Cardiac fibroblast (primary cell): ENCODE measurements around the gene CUL3.
"Not testable (repeated sequence)": the region's sequence is repeated elsewhere in the genome, so short reads cannot be mapped to it uniquely, and the experiment has no call there.

Experiments used
- DNase-seq, 2 donors: peaks; one replicate each; pipeline versions ENCODE4 v3.0.0 to v3.0.0-alpha.2; 2010; ENCODE audit warnings: low read depth in 2 of 2
- H3K4me3 ChIP-seq, 2 donors: replicated peaks in 1 of 2; 1 replicate in 1 of 2; 2 replicates in 1 of 2; pipeline ENCODE4 v1.5.1; 2011; ENCODE audit warnings: low read depth in 2 of 2, low read length in 2 of 2, mild to moderate bottlenecking in 2 of 2, moderate library complexity in 1 of 2
- CTCF ChIP-seq: IDR thresholded peaks from one replicate; pipeline ENCODE4 v1.5.1; 2011; ENCODE audit warnings: low read depth, mild to moderate bottlenecking, low read length, inconsistent platforms

CUL3 gene

GRCh38 chr2:224528171-224528570 is 57.0 kb downstream of the CUL3 start:
- TF ChIP-seq CTCF, result no peak
- H3K4me3 ChIP-seq, result no peak overlapping the region
- DNase-seq, result no peak

GRCh38 chr2:224525774-224526173 is 59.4 kb downstream of the CUL3 start:
- no peak overlapping the region for H3K4me3 ChIP-seq
- no peak for TF ChIP-seq CTCF
- DNase-seq, result no peak

- no peak overlapping the region for H3K4me3 ChIP-seq
- TF ChIP-seq CTCF, result no peak
- DNase-seq, result no peak
These were observed 60.5 kb downstream of the CUL3 start for GRCh38 chr2:224524657-224525056.

GRCh38 chr2:224523626-224524577 is 61.3 kb downstream of the CUL3 start:
- TF ChIP-seq CTCF, result no peak
- DNase-seq, result no peak

GRCh38 chr2:224522483-224522882 is 62.7 kb downstream of the CUL3 start:
- not testable (repeated sequence) for DNase-seq, H3K4me3 ChIP-seq

More at GRCh38 chr2:224523626-224524577, 61.3 kb downstream of the CUL3 start:
- H3K4me3 ChIP-seq, result no peak overlapping the region

DNA sequence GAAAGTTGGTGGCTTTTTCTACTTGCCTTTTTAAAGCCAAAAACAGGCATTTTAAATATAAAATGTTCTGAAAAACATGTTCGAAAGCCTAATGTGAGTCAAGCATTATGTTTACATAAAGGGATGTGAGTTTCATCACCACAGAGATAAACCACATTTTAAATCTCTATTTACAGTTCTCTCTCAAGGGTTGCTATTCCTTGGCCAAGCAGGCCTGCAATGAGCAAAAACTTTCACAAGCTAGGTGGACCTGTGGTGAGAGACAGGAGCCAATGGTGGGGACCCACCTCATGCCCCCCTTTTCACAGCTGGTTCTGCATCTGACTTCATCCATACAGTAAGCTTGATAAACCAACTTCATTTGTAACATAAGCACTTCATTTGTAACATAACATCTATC is 65.1 kb downstream of the CUL3 start:
- peak; percentile 74 to 79 for DNase-seq
- TF ChIP-seq CTCF, result no peak
- no peak overlapping the region for H3K4me3 ChIP-seq

DNA sequence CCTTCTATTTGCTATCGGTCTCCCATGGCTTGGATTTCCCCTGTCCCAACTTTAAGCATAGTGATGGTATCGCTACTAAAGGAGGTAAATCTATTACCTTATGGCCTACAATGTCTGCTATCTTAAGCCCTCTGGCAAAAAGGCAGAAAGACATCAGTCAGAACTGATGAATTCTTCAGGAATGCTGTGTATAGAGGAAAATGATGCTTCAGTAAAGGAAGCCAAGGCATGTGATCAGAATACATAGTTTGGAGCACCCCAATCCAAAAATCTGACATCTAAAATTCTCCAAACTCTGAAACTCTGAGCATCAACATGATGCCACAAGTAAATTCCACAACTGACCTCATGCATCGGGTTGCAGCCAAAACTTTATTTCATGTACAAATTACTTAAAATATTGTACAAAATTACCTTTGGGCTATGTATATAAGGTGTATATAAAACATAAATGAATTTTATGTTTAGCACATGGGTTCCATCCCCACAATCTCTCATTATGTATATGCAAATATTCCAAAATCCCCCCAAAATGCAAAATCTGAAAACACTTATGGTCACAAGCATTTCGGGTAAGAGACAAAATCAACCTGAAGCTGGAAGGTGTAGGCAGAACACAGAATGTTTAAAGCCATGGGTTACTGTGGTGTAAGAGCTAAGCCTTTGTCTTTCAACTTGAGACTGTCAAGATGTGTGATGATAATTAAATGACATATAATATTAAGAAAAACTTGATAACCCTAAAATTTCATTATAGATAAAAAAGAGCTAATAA is 66.2 kb downstream of the CUL3 start:
- peak; percentile 75 to 80 for DNase-seq
- H3K4me3 ChIP-seq, result no peak overlapping the region
- TF ChIP-seq CTCF, result no peak
